ENCODE results near the gene URB2.
"Not testable (repeated sequence)": the region's sequence is repeated elsewhere in the genome, so short reads cannot be mapped to it uniquely, and the experiment has no call there.

URB2 gene

DNA sequence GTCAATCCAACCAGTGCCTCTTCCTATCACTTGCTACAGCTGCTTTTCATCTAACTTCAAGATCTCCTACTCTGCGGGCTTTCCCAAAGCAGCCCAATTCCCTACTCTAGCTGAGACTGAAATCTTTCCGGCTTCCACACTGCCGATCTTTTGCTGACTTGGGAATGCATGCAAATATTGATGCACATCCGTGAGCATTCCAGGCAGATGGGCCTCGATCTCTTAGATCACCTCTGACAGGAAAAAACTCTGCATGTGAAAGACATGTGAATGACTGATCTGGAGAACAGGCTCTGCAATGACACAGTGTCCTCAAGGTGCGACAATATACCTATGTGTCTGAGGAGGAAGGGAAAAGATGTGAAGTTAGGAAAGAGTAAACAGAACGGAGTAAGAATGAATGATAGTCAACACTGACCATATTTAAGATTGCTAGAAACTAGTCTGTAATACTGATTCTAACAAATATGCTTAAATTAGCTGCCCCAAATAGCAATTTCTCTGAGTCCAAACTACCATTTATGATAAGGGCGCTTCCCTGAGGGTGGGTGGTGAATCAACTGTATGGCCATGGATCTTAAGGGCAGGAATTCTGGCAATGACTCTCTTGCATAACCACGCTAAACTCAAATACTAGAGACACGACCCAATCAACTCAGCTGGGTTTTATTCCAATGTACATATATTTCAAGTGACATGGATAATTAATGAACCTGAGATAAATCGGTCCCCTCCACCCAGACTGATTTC is 8.5 kb upstream of the URB2 start:
- no peak for DNase-seq

DNA sequence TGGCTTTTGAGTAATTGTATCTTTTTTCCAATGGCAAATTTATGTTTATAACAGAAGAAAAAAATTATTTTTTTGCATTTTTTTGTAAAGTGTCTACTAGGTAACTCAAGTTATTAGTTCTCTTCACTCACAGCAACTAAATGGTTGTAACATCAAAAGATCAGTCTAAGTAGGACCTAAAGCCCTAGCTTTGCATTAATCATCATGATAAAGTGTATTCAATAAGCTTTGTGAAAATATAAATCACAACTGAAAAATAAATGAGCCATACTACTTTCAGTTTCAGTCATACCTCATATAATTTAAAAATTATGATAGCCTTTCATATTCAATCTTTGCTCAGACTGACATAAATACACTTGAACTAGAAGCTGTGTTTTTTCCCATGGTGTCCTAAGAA is 7.0 kb upstream of the URB2 start:
- no peak for DNase-seq

DNA sequence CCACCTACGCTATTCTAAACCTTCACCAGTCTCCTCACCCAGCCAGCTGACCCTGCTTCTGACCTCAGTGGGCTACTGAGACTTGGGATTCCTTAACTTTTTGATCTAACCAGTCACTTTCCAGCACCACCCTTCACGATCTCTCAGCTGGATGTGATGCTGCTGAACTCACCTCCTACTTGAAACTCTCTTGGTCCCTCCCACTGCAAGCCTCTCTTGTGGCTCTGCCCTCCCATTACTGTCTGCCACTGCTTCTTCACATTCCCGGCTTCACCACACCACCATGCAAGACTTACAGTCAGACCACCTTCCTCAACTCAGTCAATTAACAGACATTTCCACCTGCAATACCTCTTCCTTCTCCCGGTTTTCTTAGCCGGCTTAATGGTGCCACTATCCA is 6.4 kb upstream of the URB2 start:
- DNase-seq = no peak

DNA sequence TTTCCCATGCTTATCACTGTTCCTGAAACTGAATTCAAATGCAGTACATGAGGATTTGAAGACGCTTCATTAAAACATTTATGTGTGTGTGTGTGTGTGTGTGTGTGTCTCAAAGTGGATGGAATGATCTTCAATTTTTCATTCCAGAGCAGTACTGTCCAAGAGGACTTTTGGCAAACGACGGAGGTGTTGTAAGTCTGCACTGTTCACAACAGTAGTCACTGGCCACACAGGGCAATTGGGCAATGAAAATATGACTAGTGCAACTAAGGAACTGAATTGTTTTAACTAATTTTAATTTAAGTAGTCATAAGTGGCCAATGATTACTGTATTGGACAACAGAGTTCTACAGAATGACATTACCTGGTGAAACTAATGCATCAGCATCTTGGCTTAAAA is 5.2 kb upstream of the URB2 start:
- no peak for DNase-seq

DNA sequence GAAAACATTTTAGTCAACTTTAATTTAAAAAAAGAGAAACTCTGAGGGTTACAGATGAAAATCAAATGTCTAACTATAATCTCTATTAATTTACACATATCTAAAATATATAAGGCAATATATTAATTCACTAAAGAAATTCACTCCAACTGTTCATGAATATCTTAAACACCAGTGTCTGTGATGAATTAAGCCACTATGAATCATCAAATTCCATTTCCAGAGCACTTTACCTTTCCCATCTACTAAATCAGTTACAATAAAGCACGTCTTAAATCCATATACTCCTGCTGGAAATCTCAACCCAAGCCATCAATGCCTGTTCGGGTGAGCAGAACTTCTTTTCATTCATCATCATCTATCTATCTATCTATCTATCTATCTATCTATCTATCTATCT is 4.4 kb upstream of the URB2 start:
- DNase-seq = no peak

DNA sequence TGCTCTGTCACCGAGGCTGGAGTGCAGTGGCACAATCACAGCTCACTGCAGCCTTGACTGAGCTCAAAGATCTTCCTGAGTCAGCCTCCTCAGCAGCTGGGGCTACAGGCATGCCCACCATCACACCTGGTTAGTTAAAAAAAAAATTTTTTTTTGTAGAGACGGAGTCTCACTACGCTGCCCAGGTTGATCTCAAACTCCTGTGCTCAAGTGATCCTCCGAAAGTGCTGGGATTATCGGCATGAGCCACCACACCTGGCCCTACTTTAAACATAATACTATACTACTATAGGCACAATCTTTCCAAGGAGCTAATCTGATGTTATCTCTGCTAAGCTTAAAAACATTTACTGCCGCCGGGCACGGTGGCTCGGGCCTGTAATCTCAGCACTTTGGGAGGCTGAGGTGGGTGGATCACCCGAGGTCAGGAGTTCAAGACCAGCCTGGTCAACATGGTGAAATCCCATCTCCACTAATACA is 3.4 kb upstream of the URB2 start:
- DNase-seq = not testable (repeated sequence)

DNA sequence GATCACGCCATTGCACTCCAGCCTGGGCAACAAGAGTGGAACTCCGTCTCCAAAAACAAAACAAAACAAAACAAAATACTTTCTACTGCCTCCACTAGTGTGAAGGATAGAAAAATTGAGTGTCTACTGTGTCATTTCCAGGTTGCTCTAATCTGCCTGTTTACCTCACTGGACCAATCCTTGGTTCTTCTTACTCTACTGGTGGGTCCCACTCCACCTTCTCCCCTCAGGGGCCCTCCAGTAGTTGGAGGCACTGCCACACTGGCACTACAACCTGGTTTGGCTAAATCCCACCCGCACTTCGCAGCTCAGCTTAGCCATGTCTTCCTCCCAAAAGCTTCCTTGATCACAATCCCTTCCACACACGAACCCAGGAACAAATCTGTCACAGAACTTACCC is 2.8 kb upstream of the URB2 start:
- DNase-seq = no peak

DNA sequence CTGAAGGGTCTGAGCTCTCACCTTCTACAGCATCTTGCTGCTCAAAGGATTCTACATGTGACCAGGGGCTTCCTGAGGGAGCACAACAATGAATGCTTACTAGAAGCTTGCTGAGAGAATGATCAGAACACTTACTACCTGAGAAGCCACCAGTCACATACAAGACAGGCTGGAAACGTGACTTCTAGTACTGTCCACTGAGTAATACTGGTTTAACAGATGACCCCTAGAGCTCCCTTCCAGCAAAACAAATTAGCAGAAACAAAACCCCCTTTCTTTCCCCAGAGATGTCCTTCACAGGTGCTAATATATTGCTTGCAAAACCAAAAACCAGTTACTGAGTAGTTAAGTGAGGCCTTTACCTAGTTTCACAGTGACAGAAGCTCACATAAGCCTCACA is 2.2 kb upstream of the URB2 start:
- no peak for DNase-seq

DNA sequence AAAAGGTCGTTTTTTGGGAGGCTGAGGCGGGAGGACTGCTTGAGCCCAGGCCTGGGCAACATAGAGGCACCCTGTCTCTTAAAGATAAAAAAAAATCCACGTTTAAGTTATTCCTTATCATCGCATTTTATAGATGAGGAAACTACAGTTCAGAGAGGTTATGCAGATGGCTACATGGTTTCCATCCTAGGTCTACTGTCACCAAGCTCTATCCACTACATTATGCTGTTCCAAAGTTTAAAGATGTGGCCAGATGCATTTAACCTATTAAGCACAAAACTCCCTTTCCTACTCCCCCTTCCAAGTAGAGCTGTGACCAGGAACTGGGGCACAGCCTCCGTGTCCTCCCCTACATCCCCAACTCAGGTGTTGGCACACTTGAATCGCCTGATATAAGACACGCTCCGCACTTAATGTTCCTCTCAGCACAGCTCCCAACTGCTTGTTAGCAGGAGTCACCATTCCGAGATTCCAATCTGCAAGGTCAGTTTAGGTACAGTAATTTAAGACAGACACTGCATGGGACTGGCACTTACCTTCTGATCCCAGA is 1.5 kb upstream of the URB2 start:
- no peak for DNase-seq

DNA sequence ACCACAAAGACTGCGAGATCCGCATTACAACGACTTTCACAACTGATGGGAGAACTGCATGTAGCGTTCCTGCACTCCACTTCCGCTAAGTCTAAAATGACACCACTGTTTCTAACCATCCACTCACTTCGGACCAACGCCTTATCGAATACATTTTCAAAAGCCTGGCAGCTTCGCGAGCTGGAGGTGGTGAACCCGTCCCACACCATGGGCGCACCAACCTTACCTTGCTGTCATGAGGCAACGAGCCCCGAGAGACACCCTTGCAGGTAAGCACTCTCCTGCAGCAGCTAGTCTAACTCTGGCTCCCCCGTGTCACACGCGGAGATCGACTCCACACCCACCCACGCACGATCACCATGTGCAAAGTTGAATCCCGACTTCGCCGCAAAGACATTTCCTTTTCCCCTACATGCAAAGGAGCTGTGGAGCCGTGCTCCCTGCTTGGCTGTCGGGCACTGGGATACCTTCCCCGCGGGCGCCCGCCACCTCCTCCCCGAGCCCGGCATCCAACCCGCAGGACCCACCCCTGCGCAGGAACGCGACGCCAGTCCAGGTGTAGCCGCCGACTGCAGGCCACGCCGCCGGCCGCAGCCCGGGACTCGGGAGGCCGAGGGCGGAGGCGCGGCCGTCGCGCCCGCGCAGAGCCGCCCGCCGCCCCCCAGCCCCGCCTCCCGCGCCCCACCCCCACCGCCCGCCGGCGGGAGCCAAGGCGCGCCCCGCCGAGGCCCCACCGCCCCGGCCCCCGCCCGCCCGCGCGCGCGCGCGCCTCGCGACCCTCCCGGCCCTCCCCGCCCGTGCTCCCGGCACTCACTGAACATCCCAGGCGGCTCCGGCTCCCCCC is 754 bp upstream of the URB2 start:
- DNase-seq = peak in 1 of 2 donors; percentile 14

DNA sequence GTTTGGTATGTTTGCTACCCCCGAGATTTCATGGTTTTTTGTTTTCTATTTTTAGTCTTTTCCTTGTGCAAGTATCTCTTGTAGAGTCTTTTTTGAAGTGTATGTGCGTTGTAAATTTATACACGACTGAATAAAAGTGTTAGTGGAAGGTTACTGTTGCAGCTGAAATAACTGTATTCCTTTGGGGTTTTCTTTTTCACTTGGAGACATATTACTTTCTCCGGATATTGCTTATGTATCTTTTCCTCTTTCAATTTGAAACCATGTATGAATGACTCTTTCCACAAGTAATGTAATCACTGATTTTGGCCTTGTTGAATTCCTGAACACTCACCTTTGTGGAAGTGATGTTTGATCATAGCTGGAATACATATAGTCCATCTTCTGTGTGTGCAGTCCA is 956 bp downstream of the URB2 start:
- no peak for DNase-seq

DNA sequence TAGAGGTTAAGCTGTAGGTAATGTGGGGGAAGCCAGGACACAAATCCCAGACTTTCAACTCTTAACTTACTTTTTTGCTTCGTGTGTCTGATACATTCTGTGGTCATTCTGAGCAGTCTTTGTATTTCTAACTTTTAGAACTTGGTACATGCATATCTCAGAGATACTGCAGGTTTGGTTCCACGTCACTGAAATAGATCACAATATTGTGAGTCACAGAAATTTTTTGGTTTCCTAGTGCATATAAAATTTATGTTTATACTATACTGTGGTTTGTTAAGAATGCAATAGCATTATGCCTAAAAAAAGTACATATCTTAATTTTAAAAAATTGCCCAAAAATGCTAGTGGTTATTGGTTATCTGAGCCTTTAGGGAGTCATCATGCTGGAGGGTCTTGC is 3.2 kb downstream of the URB2 start:
- no peak for DNase-seq

DNA sequence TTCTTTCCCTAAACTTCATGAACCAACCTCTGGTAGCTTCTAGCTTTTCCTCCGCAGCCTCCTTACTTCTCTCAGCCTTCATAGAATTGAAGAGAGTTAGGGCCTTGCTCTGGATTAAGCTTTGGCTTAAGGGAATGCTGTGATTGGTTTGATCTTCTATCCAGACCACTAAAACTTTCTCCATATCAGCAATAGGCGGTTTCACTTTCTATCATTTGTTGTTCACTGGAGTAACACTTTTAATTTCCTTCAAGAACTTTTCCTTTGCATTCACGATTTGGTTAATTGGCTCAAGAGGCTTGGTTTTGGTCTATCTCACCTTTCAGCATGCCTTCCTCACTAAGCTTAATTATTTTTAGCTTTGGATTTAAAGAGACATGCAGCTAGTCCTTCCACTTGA is 5.1 kb downstream of the URB2 start:
- no peak for DNase-seq

DNA sequence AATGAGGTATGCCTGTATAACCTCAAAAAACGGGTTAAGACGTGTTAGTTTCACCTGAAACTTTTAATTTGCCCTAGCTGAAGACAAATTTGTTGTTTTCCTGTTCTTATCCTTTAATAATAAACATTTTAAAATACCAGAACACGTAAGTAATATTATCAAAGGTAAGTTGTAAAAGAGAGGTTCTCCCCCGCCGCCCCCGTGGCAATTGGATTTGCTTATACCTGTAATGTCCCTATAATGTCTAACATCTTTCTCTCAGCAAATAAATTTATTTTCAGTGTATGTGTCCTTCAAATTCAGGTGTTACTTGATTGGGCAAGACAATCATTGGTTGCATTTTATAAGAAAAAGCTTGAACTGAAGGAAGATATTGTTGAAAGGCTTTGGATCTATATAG is 5.9 kb downstream of the URB2 start:
- no peak for DNase-seq

DNA sequence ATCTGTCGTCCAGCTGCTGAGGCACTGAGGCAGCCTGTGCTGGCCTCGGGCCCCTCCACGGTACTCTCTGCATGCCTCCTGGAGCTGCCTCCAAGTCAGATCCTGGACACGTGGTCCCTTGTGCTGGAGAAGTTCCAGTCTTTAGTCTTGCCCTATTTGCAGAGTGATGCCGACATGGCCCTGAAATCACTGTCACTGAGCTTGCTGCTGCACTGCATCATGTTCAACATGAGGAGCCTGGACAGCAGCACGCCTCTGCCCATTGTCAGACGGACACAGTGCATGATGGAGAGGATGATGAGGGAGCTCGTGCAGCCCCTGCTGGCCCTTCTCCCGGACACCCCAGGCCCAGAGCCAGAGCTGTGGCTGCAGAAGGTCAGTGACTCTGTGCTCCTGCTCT is 10.0 kb downstream of the URB2 start:
- no peak for DNase-seq

DNA sequence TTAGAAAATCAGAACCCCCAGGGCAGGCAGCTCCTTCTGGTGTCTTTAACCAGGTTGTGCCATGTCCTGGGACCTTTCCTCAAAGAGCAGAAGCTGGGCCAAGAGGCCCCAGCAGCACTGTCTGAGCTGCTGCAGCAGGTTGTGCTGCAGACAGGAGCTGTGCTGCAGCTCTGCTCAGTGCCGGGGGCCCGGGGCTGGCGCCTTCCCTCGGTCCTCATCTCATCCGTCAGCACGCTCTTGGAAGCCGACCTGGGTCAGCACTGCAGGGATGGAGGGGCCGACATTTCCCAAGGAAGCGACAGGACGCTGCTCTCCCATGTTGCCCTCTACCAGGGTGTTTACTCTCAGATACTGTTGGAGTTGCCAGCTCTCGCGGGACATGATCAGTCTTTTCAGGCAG is 11.7 kb downstream of the URB2 start:
- DNase-seq = no peak

DNA sequence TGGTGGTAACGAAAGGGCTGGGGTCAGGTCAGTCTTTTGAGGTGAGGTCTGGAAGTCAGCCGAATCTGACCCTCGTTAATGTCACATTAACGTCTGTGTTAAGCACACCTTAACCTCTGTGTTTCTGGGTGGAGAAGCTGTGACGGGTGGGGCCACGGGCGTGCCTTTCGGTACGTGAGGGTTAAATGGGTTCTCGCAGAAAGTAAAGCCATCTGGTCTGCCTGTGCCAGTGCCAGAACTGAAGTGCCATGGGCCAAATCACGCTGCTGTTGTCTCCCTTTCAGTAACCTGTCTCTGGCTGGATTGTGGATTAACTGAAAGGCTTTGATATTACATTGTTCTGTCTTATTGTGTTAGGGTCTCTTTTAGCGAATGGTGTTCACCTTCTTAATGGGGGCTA is 14.4 kb downstream of the URB2 start:
- no peak for DNase-seq

DNA sequence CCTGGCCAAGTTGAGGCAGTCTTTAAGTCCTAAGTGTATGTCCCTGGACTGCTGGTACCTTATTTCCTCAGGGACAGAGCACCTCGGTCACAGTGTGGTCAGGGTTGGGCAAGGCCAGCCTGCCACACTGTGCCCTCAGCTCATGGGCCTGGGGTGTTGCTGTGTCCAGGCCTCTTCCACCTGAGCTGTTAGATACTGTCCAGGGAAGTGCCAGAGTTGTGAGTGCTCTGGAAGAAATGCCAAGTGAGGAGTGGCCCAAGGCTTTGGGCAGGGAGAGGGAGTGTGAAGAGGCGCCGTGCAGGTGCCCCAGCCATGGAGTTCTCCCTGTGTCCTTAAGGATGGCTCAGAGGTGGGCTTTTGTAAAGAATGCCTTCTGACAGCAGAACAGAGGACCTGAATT is 15.3 kb downstream of the URB2 start:
- DNase-seq = no peak

DNA sequence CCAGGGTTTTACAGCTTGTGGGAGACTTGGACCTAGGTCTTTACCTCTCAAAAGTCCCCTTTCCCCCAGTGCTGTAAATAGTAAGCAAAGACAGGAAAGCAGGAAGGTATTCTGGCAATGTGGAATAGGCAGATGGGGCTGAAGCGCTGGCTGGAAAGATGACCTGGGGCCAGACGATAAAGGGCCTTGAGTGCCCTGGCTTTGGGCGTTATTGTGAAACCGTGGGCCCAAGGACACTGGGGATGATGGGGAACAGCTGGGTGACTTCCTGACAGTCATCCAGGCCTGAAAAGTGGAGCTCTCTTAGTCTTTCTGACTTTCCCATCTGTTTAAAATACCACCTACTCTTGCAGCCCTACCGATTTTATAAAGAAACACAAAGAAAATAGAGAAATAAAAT is 16.3 kb downstream of the URB2 start:
- DNase-seq = no peak

DNA sequence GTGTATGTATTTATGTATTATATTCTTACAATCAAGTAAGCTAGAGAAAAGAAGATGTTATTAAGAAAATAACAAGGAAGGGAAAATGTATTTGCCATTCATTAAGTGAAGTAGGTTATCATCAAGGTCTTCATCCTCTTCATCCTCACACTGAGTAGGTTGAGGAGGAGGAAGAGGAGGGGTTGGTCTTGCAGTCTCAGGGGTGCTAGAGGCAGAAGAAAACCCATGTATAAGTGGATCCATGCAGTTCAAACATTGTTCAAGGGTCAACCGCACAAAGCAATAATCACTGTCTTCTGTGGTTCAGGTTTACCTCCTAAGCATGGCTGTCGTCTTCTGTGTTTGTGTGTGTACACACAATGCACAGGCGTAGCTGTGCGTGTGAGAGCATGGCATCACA is 16.9 kb downstream of the URB2 start:
- no peak for DNase-seq

DNA sequence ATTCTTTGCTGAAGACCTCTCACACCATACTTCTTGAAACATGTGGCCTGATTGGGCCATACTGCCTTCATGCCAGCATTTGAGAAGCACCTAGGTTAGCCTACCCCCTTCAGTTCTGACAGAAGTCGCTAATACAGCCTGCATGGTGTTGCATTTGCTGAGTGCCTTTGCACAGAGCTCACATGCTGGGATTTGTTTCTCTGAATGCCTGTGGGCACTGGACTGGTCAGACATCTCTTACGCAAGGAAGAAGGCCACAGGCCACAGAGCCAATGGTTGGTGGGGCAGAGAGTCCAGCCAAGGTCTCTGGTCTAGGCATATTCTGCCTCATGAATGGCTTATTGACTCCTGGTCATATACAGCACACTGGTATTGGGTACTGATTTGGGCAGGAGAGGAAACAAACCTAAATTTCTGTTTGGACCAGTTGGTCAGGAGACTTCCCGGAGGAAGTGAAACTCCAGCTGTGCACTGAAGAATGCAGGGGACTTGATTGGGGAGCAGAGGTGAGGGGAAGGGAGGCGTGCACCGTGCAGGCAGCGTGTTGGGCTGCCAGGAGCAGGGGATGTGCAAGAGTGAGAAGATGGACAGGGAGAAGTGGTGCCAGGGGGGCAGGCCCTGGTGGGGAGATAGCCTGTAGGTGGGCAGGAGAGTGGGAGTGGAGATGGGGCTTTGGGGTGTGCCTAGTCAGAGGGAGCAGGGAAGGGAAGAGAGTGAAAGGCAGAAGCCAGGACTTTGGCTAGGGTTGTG is 18.1 kb downstream of the URB2 start:
- DNase-seq = no peak

DNA sequence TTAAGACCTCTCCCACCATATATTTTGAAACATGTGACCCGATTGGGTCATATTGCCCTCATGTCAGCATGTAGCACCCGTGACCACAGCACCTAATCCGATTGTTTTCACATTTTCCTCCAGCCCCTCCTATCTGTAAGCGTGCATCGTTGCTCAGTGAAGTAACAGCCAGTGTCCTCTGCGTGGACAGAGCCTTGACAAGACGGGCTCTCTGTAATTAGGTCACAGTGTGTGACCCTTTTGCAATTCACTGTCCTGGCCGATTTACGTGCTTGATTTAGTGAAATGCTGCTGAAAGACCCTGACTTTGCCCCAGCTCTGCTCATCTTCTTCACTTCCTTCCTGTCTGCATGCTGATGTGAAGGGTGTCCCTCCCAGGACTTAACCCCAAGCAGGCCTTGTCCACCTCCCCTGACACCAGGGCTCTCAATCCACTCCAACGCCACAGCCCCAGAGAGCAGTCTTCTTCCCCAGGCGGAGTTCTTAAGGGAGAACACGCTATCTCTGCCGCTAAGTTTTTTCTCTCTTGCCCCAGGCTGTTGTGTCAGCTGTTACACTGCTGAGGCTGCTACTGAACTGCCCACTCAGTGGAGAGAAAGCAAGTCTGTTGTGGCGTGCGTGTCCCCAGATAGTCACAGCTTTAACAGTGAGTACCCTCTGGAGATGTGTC is 19.4 kb downstream of the URB2 start:
- no peak for DNase-seq

DNA sequence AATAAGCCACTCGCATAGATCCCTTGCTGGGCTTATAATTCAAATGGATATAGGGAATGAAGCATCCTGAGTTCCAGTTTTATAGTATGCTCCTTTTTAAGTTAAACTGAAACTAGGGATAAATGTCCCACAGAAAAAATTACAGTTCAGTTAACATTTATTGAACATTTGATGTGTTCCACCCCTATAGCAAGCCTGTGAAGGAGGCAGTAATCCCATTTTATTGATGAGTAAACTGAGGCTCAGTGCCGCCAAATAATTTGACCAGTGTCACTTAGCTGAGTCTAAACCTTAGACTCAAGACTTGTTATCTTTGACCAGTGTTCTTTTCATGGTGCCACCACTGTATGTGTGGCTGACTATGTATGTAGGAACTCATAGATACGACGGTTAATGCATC is 22.4 kb downstream of the URB2 start:
- DNase-seq = no peak

Measured in CD4-positive, alpha-beta T cell treated with Interleukin-4 for 1 hour (primary cell).